GM18508 (cell line): ENCODE measurements around the gene PNPLA7.
"Not testable (repeated sequence)": the region's sequence is repeated elsewhere in the genome, so short reads cannot be mapped to it uniquely, and the experiment has no call there.

Experiments
- ATAC-seq: cut with Tn5 transposase; IDR thresholded peaks from one replicate; pipeline ENCODE4 v1.9.1; 2021; ENCODE audit warnings: moderate number of reproducible peaks; ENCODE audit not compliant: insufficient read depth, unreplicated experiment

PNPLA7 gene

GRCh38 chr9:137427454-137428310 is 122.5 kb downstream of the PNPLA7 start:
- no peak for ATAC-seq

DNA sequence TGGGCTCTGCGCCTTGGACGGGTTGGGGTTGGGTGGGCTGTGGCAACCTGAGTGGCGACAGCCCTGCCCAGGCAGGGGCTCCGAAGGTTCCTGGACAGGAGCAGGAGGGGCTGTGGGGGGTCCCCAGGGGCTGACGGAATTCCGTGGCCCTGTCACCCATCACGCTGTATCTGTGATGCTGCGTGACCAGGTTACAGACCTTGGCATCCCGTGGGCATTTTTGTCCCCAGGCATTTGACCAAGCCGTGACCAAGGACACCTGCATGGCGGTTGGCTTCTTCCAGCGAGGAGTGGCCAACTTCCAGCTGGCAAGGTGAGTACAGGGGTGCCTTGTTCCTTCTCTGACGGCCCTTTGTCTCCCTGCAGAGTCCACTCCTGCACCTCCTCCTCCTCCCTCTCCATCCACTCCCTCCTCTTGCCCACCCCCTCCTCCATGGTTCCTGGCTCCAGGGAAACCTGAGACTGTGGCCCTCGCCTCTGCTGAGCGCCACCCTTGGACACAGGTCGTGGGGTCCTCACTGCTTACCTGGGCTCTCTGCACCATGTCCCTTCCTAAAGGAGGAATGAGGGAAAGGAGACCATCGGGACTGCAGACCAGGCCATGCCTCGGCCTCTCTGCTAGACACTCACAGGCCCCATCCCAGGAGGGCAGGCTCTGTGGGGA is 124.1 kb downstream of the PNPLA7 start:
- no peak for ATAC-seq

DNA sequence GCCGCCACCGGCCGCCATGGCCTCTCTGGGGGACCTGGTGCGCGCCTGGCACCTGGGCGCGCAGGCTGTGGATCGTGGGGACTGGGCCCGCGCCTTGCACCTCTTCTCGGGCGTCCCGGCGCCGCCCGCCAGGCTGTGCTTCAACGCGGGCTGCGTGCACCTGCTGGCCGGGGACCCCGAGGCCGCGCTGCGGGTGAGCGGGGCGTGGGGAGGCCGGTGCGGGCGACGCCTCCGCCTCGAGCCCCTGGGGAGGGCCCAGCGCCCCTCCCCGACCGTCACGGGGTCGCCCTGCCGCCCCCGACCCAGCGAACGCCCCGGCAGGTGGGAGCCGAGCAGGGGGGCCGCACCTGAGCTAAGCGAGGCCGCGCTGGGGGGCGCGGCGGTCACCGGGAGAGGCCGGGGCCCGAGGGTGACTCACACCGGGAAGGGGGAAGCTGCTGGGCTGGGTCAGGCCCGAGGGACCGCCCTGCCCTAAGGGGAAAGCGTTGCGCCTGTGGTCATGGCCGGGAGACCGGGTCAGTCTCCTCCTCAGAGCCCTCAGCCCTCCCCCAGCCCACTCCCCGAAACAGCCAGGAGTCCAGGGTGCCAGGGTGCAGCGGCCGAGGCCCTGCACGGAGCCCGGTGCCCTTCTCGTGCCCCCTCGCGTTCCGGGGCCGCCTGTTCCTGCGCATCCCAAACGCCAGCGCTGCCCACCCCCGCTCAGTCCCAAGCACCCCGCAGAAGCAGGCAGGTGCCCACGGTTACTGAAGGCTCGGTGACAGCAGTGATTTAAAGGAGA is 126.5 kb downstream of the PNPLA7 start:
- ATAC-seq, result no peak

DNA sequence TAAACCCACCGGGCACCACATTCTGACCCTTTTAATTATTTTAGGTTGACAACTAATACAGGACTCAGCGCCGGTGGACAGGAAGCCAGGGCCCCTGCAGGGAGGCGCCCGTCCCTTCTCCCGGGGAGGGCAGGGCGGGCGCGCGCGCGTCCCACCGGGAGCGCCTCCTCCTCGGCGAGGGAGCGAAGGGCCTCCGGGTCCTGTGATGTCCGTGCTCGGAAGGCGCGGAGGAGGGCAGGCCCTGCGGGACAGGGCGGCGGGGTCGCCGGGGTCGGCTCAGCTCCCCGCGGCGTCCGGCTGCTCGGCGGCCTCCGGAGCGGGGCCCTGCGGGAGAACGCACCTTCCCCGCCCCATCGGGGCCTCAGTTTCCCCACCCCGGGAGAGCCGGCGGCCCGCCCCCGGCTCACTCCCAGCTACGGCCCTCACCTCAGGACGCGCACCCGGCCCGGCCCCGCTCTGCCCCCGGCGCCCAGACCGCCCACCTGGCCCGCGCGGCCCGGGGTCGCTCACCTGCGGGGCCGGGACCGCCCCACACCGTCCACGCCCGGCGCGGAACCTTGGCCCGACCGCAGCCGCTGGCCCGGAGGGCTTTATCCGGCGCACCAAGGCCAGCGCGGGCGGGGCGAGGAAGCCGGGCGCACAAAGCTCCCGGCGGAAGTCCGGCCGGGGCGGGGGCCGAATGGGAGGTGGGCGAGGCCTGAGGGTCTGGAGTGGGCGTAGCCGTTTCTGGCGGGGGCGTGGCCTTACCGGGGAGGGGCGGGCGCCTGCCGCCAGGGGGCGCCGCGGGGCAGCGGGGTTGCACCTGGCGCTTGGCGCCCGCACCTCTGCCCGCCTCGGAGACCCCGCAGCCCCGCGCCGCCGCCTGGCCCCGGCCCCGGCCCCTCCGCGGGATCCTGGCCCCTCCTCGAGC is 127.3 kb downstream of the PNPLA7 start, which contains the start of the genes EXD3 and NOXA1:
Gene EXD3, minus strand, starts transcription at position 559 of the 910 bp plus-strand sequence. CDS start 27,805 bp downstream, outside the sequence.
Gene NOXA1, plus strand, starts transcription at position 790 of the 910 bp plus-strand sequence. CDS start 137 bp downstream, outside the sequence.
- no peak for ATAC-seq

GRCh38 chr9:137421838-137422603 is 128.2 kb downstream of the PNPLA7 start:
- ATAC-seq, result no peak

GRCh38 chr9:137417161-137418021 is 132.8 kb downstream of the PNPLA7 start:
- ATAC-seq, result no peak

- no peak for ATAC-seq
Observed at GRCh38 chr9:137416563-137417151, 133.5 kb downstream of the PNPLA7 start.

DNA sequence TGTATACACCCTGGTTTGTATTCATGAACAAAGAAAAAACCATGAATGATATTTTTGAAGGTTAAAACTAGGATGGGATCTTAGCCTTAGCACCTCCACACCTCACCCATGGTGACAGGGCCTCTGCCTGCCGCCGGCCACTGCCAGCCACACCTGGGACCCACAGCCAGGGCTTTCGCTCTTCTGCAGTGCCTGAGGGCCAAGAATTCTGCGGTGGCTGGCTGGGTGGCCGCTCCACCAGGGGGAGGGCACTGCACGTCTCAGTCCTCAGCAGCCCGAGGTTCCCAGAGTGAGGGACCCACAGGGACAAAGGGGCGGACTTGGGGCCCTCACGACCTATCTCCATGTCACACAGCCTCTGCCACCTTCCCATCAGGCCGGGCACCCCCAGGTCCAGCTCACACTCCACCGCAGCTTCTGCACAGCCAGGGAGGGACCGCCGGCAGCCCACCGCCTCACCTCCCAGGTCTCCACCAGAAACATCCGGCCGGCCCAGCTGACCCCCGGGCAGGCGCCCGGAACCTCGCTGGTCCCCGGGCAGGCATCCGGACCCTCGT is 134.1 kb downstream of the PNPLA7 start:
- no peak for ATAC-seq

DNA sequence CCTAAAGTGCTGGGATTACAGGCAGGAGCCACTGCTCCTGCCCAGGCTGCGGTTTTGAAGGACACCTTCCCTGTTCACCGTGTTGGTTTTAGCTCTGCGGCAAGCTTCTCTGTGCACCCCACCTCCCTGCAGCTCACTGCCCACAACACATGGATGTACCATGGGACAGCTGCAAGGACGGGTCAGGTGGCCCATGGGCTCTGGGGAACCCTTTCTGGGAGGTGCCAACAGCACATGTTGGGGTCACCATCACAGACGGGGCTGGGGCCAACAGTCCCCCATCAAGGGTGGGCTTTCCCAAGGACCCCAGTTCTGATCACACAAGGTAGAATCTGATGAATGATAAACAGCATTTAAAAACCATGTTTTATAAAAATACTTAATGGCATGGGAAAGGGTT is 134.8 kb downstream of the PNPLA7 start:
- no peak for ATAC-seq

DNA sequence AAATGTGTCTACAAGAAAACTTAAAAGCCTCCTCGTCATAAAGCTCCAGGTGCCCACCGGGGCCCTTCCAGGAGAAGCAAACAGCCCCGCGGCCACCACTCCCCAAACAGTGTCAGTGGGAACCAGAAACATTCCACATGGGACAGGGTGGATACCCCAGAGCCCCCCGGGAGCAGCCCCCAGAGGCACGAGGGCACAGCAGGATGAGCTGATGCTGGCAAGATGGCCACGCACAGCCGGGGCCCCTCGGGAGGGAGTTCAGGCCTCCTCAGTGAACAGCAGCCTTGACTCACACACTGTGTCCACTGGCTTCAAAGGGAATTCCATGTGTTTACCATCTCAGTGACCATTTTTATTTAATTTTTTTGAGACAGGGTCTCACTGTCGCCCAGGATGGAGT is 137.8 kb downstream of the PNPLA7 start:
- ATAC-seq, result no peak

GRCh38 chr9:137411645-137412380 is 138.4 kb downstream of the PNPLA7 start:
- ATAC-seq, result no peak

- ATAC-seq, result no peak
Observed at GRCh38 chr9:137411260-137411644, 138.9 kb downstream of the PNPLA7 start.

DNA sequence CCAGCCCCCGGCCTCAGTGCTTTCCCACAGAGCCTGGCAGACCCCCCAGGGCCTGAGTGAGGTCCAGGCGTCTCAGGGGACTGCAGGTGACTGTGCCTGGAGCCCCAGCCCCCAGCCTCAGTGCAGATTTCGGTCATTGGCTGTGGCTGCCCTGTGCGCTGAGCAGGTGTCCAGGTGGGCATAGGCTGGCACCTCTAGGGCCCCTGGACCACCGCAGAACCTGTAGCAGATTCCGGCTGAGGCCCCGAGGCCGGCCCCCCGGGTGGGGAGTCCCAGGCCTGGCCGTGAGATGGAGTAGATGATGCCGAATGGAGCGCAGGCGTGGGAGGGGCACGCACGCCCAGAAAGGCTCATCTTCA is 139.3 kb downstream of the PNPLA7 start:
- ATAC-seq, result no peak

DNA sequence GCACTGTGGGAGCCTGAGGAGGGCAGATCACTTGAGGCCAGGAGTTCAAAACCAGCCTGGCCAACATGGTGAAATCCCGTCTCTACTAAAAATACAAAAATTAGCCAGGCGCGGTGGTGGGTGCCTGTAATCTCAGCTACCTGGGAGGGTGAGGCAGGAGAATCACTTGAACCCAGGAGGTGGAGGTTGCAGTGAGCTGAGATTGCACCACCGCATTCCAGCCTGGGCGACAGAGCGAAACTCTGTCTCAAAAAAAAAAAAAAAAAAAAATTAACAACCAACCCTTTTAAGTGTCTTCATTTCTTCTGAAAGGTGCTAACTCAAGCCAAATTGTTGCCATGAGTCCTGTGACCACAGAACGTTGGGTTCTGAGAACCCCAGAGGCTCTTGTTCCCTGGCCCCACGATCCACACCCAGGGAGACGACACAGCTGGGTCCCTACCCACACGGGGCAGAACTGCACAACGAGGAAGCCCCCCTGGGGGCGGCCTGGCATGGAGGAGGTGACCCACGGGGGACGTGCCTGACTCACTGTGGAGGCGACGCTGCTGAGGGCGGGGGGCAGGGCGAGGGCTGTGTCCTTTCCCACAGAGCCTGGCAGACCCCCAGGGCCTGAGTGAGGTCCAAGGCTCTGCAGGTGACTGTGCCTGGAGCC is 139.8 kb downstream of the PNPLA7 start:
- not testable (repeated sequence) for ATAC-seq
